NCI-H2196 (cell line): ENCODE data around the gene OR2A1.
"Not testable (repeated sequence)": the region's sequence is repeated elsewhere in the genome, so short reads cannot be mapped to it uniquely, and the experiment has no call there.

Experiments
- DNase-seq: peaks from one replicate; lab custom pipeline; 2025; ENCODE audit not compliant: unreplicated experiment; lab: John Stamatoyannopoulos, UW

Gene OR2A1

GRCh38 chr7:144311872-144312469, at the start of gene OR2A1:
Gene OR2A1 (plus strand): TSS chr7:144312419. CDS start chr7:144318125, 5,706 bp downstream.
- not testable (repeated sequence) for DNase-seq

GRCh38 chr7:144264692-144265091, 47.5 kb upstream of the OR2A1 start, which contains the start of gene OR2A7:
Gene OR2A7 (minus strand): TSS chr7:144264792. CDS start chr7:144259628, 5,164 bp downstream.
- not testable (repeated sequence) for DNase-seq

- not testable (repeated sequence) for DNase-seq
Measured at GRCh38 chr7:144269188-144269587, 43.0 kb upstream of the OR2A1 start, which contains the start of gene CTAGE8. Gene CTAGE8 (minus strand): TSS chr7:144269288. CDS start chr7:144269250, 38 bp downstream.

GRCh38 chr7:144275281-144275680, 36.9 kb upstream of the OR2A1 start:
- DNase-seq, result not testable (repeated sequence)

GRCh38 chr7:144280010-144280409, 32.2 kb upstream of the OR2A1 start:
- DNase-seq, result not testable (repeated sequence)

GRCh38 chr7:144281981-144282380, 30.2 kb upstream of the OR2A1 start:
- not testable (repeated sequence) for DNase-seq

GRCh38 chr7:144282490-144282889, 29.7 kb upstream of the OR2A1 start:
- DNase-seq, result not testable (repeated sequence)

GRCh38 chr7:144283716-144284115, 28.5 kb upstream of the OR2A1 start:
- not testable (repeated sequence) for DNase-seq

GRCh38 chr7:144287171-144287784, 24.9 kb upstream of the OR2A1 start:
- not testable (repeated sequence) for DNase-seq

GRCh38 chr7:144291607-144292006, 20.6 kb upstream of the OR2A1 start:
- DNase-seq, result not testable (repeated sequence)

- DNase-seq, result not testable (repeated sequence)
Measured at GRCh38 chr7:144292384-144293161, 19.6 kb upstream of the OR2A1 start.

- DNase-seq, result not testable (repeated sequence)
Measured at GRCh38 chr7:144293794-144294499, 18.3 kb upstream of the OR2A1 start.

GRCh38 chr7:144302578-144303303, 9.5 kb upstream of the OR2A1 start:
- DNase-seq, result not testable (repeated sequence)

- DNase-seq, result not testable (repeated sequence)
Measured at GRCh38 chr7:144303607-144304006, 8.6 kb upstream of the OR2A1 start.

- DNase-seq, result not testable (repeated sequence)
Measured at GRCh38 chr7:144305156-144305555, 7.1 kb upstream of the OR2A1 start.

- DNase-seq, result not testable (repeated sequence)
Measured at GRCh38 chr7:144309702-144310101, 2.5 kb upstream of the OR2A1 start.

GRCh38 chr7:144311218-144311617, 1.0 kb upstream of the OR2A1 start:
- not testable (repeated sequence) for DNase-seq

GRCh38 chr7:144317537-144317936, 5.3 kb downstream of the OR2A1 start:
- DNase-seq, result not testable (repeated sequence)

- not testable (repeated sequence) for DNase-seq
Measured at GRCh38 chr7:144319547-144319946, 7.3 kb downstream of the OR2A1 start.

GRCh38 chr7:144321677-144322206, 9.5 kb downstream of the OR2A1 start:
- DNase-seq, result not testable (repeated sequence)
